Erythroblast (primary cell): ENCODE measurements around the gene RWDD3.
A peak's percentile ranks its signal among the peaks of the same experiment; 100 is the strongest.

Experiments
- DNase-seq, 2 experiments: peaks; one replicate each; lab custom pipeline; 2025; lab: John Stamatoyannopoulos, UW
- GATA1 ChIP-seq: IDR thresholded peaks from 2 replicates; pipeline ENCODE4 v1.6.1; 2011; ENCODE audit warnings: low read depth, mild to moderate bottlenecking, control low read depth, low read length, moderate library complexity
- POLR2A ChIP-seq: IDR thresholded peaks from 2 replicates; pipeline ENCODE4 v1.6.1; 2011; ENCODE audit warnings: mild to moderate bottlenecking, low read length

The RWDD3 gene

DNA sequence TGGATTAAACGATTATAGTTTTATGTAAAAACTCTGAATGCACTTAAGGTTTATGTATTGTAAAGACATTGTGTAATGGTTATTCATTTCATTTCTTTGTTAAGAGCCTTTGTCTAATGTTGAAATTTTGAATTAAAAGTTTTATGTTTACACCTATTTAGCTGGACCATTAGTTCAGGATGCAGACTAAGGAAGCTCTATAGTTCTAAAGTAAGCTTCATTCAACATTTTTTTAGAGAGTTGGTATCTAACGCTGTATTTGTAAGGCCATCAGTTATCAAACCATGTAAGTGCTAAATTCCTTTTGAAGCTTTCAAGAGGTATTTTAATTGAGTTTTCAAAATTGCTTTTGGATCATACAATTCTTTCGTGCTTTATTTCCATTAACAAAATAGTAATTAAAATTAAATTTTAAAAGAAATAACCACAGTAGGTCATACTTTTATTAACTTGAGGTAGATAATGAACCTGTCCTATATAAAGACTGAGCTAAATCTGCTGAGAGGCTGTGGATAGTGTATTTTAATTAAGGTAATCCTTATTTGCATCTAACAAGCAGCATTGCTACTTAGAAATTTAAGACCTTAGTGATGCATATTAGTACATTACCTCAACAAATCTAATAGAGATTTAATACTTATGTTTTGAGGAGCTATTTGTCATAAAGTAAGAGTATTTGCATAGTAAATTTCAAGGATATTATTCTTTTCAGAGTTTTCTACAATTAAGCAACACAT is 47.9 kb downstream of the RWDD3 start:
- no peak for DNase-seq
- TF ChIP-seq POLR2A (no peak), GATA1 (no peak)

DNA sequence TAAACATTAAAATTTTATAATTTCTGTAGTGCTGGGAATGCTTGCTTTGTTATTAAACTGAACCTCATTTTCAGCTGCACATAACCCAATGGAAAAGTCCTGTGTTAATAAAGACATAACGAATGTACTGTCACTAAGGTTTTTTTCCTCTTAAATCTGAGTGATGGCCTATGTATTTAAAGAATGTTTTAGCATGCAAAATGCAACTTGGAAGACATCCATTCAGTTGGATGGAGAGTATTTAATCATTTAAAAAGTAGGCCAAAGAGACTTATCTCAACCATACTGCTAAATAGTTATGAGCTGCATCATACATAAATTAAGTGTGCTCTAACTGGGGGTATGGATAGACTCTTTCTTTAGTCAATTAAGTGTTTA is 48.5 kb downstream of the RWDD3 start:
- DNase-seq: no peak
- TF ChIP-seq GATA1 (no peak), POLR2A (no peak)

DNA sequence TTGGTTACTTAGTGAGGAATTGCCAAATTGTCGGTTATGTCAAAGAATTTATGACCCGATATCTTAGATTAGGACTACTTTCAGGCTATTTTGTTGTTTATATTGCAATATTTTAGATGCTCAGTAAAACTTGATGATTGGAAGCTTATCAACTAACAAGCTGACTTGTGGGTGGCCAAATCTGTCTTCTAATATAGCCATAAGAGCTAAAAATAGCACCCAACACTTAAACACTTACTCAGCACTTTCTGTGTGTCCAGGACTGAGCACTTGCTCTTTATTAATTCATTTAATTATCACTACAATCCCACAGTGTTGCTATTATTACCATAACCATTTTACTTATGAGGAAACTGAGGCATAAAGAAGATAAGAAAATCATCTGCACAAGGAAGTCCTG is 50.4 kb downstream of the RWDD3 start:
- TF ChIP-seq GATA1 (no peak), POLR2A (no peak)
- DNase-seq: no peak

- DNase-seq: no peak
Measured at GRCh38 chr1:95286479-95286878, 52.5 kb downstream of the RWDD3 start.

DNA sequence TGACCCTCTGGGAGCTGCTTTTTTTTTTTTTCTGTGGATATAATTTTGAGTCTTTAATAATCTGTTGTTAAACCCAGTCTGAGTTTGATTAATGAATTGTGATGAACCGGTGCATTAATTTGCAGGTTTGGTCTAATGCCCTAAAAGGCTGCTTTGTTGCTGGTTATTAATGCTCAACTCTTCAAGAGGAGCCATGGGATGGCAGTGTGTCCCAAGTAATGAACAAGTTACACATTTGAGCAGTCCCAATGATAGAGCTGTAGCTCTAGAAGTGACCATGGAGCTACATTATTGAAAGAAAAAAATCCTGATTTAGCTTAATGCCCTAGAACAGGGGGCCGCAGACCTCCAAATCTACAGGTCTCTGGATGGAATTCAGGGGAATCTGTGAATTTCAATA is 53.1 kb downstream of the RWDD3 start:
- peak in 1 of 2 experiments; percentile 12 for DNase-seq
- TF ChIP-seq POLR2A (no peak), GATA1 (no peak)

More at GRCh38 chr1:95286479-95286878, 52.5 kb downstream of the RWDD3 start:
- TF ChIP-seq POLR2A (no peak), GATA1 (no peak)

- no peak for TF ChIP-seq POLR2A
- DNase-seq: no peak
Measured at GRCh38 chr1:95287825-95288224, 53.8 kb downstream of the RWDD3 start.
